Body of pancreas (tissue), 4 donors: Measurements from ENCODE around the gene ACYP2.

ENCODE experiments used
- CTCF ChIP-seq, 7 experiments: fragments of 450-650 bp in 4 of 7; fragments of 200-600 bp in 3 of 7; sonication (generic) in 3 of 7; IDR thresholded peaks; one replicate each; pipeline ENCODE4 v1.5.1; 2016 to 2019; ENCODE audit warnings: antibody characterized with exemption in 7 of 7
- POLR2A ChIP-seq, 3 donors: fragments of 450-650 bp; IDR thresholded peaks; one replicate each; pipeline ENCODE4 v1.6.1; 2016; ENCODE audit warnings: antibody characterized with exemption in 3 of 3, mild to moderate bottlenecking in 2 of 3

- no peak for TF ChIP-seq CTCF (IDR thresholded peaks at IDR 0.05)
- TF ChIP-seq POLR2A (IDR thresholded peaks at IDR 0.05): no peak
These were observed 160.1 kb downstream of the ACYP2 start for GRCh38 chr2:54275541-54275940.
